H1 (cell line): ENCODE measurements around the gene SLX4IP.

Experiments
- ATF3 ChIP-seq: IDR thresholded peaks from 2 replicates; pipeline ENCODE4 v1.6.1; 2011; ENCODE audit warnings: low read depth, mild to moderate bottlenecking, low read length; ENCODE audit not compliant: insufficient read depth
- CTCF ChIP-seq, 3 experiments: IDR thresholded peaks; 1 replicate in 2 of 3; 2 replicates in 1 of 3; pipeline versions ENCODE4 v1.5.1 to v1.6.1; 2011; ENCODE audit warnings: low read length in 3 of 3, mild to moderate bottlenecking in 3 of 3, inconsistent platforms in 2 of 3, low read depth in 1 of 3, moderate library complexity in 1 of 3; ENCODE audit not compliant: insufficient read depth in 1 of 3; ENCODE audit errors: control extremely low read depth in 1 of 3
- RAD21 ChIP-seq, 2 experiments: IDR thresholded peaks in 1 of 2; conservative IDR thresholded peaks in 1 of 2; 2 replicates each; pipeline ENCODE4 v1.6.1; 2011; ENCODE audit warnings: low read depth in 2 of 2, low read length in 2 of 2, improper control_type of control experiment in 1 of 2, inconsistent platforms in 1 of 2, mild to moderate bottlenecking in 1 of 2, moderate library complexity in 1 of 2

- TF ChIP-seq RAD21 (IDR thresholded peaks at IDR 0.05 in 1 of 2, conservative IDR thresholded peaks at IDR 0.05 in 1 of 2; ENCODE audit: low read depth in 2 of 2, low read length in 2 of 2): no peak
- TF ChIP-seq ATF3: no peak
- no peak for TF ChIP-seq CTCF (IDR thresholded peaks at IDR 0.05; ENCODE audit: control extremely low read depth in 1 of 3, insufficient read depth in 1 of 3, low read depth in 1 of 3, low read length in 3 of 3)
Observed at GRCh38 chr20:10560686-10561085, 125.6 kb downstream of the SLX4IP start.
